Endothelial cell of umbilical vein (primary cell): ENCODE data around the gene DCTN4.
A peak's percentile ranks its signal among the peaks of the same experiment; 100 is the strongest.

ENCODE experiments used
- EZH2 ChIP-seq: IDR thresholded peaks from 2 replicates; pipeline ENCODE4 v1.6.1; 2012; ENCODE audit warnings: borderline replicate concordance, low read depth, mild to moderate bottlenecking, moderate library complexity, low read length, inconsistent platforms; ENCODE audit not compliant: severe bottlenecking
- POLR2A ChIP-seq: IDR thresholded peaks from 2 replicates; pipeline ENCODE4 v1.6.1; 2012; ENCODE audit warnings: low read depth, mild to moderate bottlenecking, control low read depth, low read length
- POLR2AphosphoS5 ChIP-seq: IDR thresholded peaks from 2 replicates; pipeline ENCODE4 v1.6.1; 2012; ENCODE audit warnings: low read depth, mild to moderate bottlenecking, control low read depth, low read length, moderate library complexity; ENCODE audit not compliant: insufficient read depth
- TF ChIP-seq, protein P1 (sequence below), 2 donors: IDR thresholded peaks; 1 replicate in 1 of 2; 2 replicates in 1 of 2; pipeline ENCODE4 v1.5.1; 2011; ENCODE audit warnings: low read length in 2 of 2, mild to moderate bottlenecking in 2 of 2, moderate library complexity in 2 of 2, control low read depth in 1 of 2, inconsistent platforms in 1 of 2, low read depth in 1 of 2; ENCODE audit not compliant: insufficient read depth in 1 of 2; ENCODE audit errors: extremely low read depth in 1 of 2

DNA sequence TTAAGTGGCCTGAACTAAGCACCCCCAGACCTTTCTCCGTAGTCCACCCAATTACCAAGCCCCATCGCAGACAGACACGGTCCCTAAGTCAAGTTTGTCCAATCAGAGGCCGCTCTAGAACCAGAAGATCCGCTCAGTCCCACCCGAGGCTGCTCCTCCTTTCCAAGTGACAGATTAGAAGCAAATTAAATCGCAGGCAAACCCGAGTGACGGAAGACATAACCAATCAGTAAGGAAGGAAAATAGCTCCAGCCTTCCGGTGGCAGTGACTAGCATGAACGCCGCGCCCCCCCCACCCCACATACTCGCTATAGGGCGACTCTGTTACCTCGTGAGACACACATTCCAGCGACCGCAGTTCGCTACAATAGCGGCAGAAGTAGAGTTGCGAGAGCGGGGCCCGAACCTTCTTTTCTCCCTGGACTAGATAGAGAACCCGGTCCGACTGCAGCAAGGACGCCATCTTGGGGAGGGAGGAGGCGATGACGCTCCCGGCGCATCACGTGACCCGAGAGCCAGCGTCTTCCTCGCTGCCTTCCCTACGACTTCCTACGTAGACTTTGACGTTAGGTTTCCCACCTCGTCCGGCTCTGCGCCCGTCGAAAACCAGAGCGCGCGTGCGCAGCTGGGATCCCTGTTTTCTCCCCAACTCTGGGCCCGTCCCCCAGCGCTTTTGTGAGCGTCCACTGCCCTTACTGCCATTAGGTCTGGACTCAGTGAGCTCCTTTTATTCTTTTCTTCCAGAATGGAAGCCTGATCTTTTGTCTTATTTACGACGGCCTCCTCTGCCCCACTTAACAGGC, at the start of gene DCTN4:
- peak; percentile 84 for TF ChIP-seq POLR2A
- TF ChIP-seq, protein P1, sequence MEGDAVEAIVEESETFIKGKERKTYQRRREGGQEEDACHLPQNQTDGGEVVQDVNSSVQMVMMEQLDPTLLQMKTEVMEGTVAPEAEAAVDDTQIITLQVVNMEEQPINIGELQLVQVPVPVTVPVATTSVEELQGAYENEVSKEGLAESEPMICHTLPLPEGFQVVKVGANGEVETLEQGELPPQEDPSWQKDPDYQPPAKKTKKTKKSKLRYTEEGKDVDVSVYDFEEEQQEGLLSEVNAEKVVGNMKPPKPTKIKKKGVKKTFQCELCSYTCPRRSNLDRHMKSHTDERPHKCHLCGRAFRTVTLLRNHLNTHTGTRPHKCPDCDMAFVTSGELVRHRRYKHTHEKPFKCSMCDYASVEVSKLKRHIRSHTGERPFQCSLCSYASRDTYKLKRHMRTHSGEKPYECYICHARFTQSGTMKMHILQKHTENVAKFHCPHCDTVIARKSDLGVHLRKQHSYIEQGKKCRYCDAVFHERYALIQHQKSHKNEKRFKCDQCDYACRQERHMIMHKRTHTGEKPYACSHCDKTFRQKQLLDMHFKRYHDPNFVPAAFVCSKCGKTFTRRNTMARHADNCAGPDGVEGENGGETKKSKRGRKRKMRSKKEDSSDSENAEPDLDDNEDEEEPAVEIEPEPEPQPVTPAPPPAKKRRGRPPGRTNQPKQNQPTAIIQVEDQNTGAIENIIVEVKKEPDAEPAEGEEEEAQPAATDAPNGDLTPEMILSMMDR (IDR thresholded peaks at IDR 0.05; ENCODE audit: extremely low read depth in 1 of 2, insufficient read depth in 1 of 2, low read depth in 1 of 2, low read length in 2 of 2) = no peak
- TF ChIP-seq POLR2AphosphoS5 = peak; percentile 80
- TF ChIP-seq EZH2 = no peak
